Esophagus muscularis mucosa (tissue), 4 donors: ENCODE measurements around the gene GNG7. TPM values are rescaled to one million over a fixed set of nuclear protein-coding genes. Genes with fewer than 3 reads are reported as not detected.

Experiments
- DNase-seq: peaks from one replicate; pipeline ENCODE4 v3.0.0-alpha.2; 2017; ENCODE audit errors: extremely low spot score
- H3K27ac ChIP-seq, 4 donors: fragments of 200-600 bp; sonication (generic); replicated peaks in 1 of 4; 1 replicate in 3 of 4; 2 replicates in 1 of 4; pipeline ENCODE4 v1.5.1; 2016 to 2019; ENCODE audit warnings: mild to moderate bottlenecking in 1 of 4
- H3K27me3 ChIP-seq, 4 donors: fragments of 200-600 bp; sonication (generic); one replicate each; pipeline versions ENCODE4 v1.5.1 to v1.6.0; 2016 to 2019
- H3K36me3 ChIP-seq, 4 donors: fragments of 200-600 bp; sonication (generic); one replicate each; pipeline ENCODE4 v1.5.1; 2016 to 2019
- H3K4me1 ChIP-seq, 4 donors: fragments of 200-600 bp; sonication (generic); one replicate each; pipeline ENCODE4 v1.5.1; 2016 to 2019
- H3K4me3 ChIP-seq, 4 donors: fragments of 200-600 bp; sonication (generic); 1 replicate in 2 of 4; 2 replicates in 2 of 4; pipeline ENCODE4 v1.5.1; 2016 to 2019; ENCODE audit warnings: mild to moderate bottlenecking in 4 of 4, moderate library complexity in 1 of 4
- H3K9me3 ChIP-seq, 4 donors: fragments of 200-600 bp; sonication (generic); 1 replicate in 3 of 4; 2 replicates in 1 of 4; pipeline ENCODE4 v1.5.1; 2016 to 2019
- CTCF ChIP-seq, 3 experiments: fragments of 200-600 bp in 2 of 3; fragments of 450-650 bp in 1 of 3; sonication (generic) in 2 of 3; IDR thresholded peaks; one replicate each; pipeline ENCODE4 v1.5.1; 2017 to 2019; ENCODE audit warnings: antibody characterized with exemption in 3 of 3, mild to moderate bottlenecking in 2 of 3, moderate library complexity in 1 of 3
- EP300 ChIP-seq: sonication (generic); formaldehyde crosslinking; IDR thresholded peaks from one replicate; pipeline ENCODE4 v1.6.1; 2017; ENCODE audit warnings: antibody characterized with exemption
- POLR2A ChIP-seq: fragments of 450-650 bp; IDR thresholded peaks from one replicate; pipeline ENCODE4 v1.6.1; 2017; ENCODE audit warnings: antibody characterized with exemption, moderate library complexity, mild to moderate bottlenecking, low read depth
- POLR2AphosphoS5 ChIP-seq, 2 donors: sonication (generic); formaldehyde crosslinking; IDR thresholded peaks; one replicate each; pipeline ENCODE4 v1.6.1; 2017; ENCODE audit warnings: antibody characterized with exemption in 2 of 2
- WGBS: methylation state at CpG from one replicate; pipeline ENCODE4 v1.1.5; 2018; 5-methylcytosine and 5-hydroxymethylcytosine counted together
- intact Hi-C: fragments of 100-400 bp; cut with DNase I; formaldehyde crosslinking; loops from one replicate; pipeline ENCODE4 v1.15.1; 2023
- total RNA-seq, 4 donors: library from RNA; depleted of rRNA; stranded (reverse); fragments of >200 nt; gene quantifications; one replicate each; pipeline versions ENCODE4 v1.1.0 to v1.2.1, GENCODE V29; 2016

The GNG7 gene
- total RNA-seq, 4 donors from 2014 or later, result 6.3 to 18.8 (median 13.0) TPM

GRCh38 chr19:2723747-2724146 is 21.3 kb upstream of the GNG7 start:
- TF ChIP-seq EP300, result no peak
- TF ChIP-seq CTCF (IDR thresholded peaks at IDR 0.05), result no peak
- no peak for TF ChIP-seq POLR2A
- TF ChIP-seq POLR2AphosphoS5 (IDR thresholded peaks at IDR 0.05), result no peak
- Histone ChIP-seq H3K36me3 (no peaks in the 10 kb centered on the region), H3K27me3 (peaks cover 0 to 86% (median 12%) of the 10 kb centered on the region in 4 donors), H3K27ac (peak overlapping the region; percentile 78 to 85 (median 81)), H3K4me1 (peaks cover 28 to 46% (median 45%) of the 10 kb centered on the region in 4 donors), H3K9me3 (no peaks in the 10 kb centered on the region), H3K4me3 (no peak overlapping the region)
- intact Hi-C loops, result no loop called here
- no peak for DNase-seq
- WGBS, result 69% methylated on average over 5 of the region's 14 CpGs

- peak overlapping the region in 1 of 4 donors; percentile 30 for H3K4me3 ChIP-seq
- TF ChIP-seq CTCF (IDR thresholded peaks at IDR 0.05), result no peak
- no peaks in the 10 kb centered on the region for H3K9me3 ChIP-seq
- no peak for DNase-seq
- H3K27me3 ChIP-seq, result peaks cover 0 to 82% (median 12%) of the 10 kb centered on the region in 4 donors
- WGBS, result 74% methylated on average over 13 of the region's 13 CpGs
- H3K4me1 ChIP-seq, result peaks cover 28 to 46% (median 45%) of the 10 kb centered on the region in 4 donors
- peak overlapping the region; percentile 78 to 85 (median 81) for H3K27ac ChIP-seq
- intact Hi-C loops, result no loop called here
- no peaks in the 10 kb centered on the region for H3K36me3 ChIP-seq
Measured at GRCh38 chr19:2723345-2723715, 20.8 kb upstream of the GNG7 start.

- 60% methylated on average over 11 of the region's 28 CpGs for WGBS
- H3K27me3 ChIP-seq, result peaks cover 0 to 81% (median 12%) of the 10 kb centered on the region in 4 donors
- no peak for DNase-seq
- H3K4me1 ChIP-seq, result peaks cover 28 to 46% (median 45%) of the 10 kb centered on the region in 4 donors
- intact Hi-C loops, result no loop called here
- peak overlapping the region in 2 of 4 donors; percentile 30 to 31 for H3K4me3 ChIP-seq
- H3K27ac ChIP-seq, result peak overlapping the region; percentile 78 to 85 (median 81)
- no peaks in the 10 kb centered on the region for H3K9me3 ChIP-seq
- no peak for TF ChIP-seq POLR2A
- peak; percentile 78 to 79 for TF ChIP-seq POLR2AphosphoS5 (IDR thresholded peaks at IDR 0.05)
- H3K36me3 ChIP-seq, result no peaks in the 10 kb centered on the region
Measured at GRCh38 chr19:2722541-2723344, 20.2 kb upstream of the GNG7 start.

- H3K4me3 ChIP-seq, result peak overlapping the region; percentile 58 to 70 (median 64)
- WGBS, result 44% methylated on average over 24 of the region's 39 CpGs
- peaks cover 28 to 46% (median 45%) of the 10 kb centered on the region in 4 donors for H3K4me1 ChIP-seq
- H3K36me3 ChIP-seq, result no peaks in the 10 kb centered on the region
- DNase-seq, result no peak
- no peaks in the 10 kb centered on the region for H3K9me3 ChIP-seq
- peak overlapping the region; percentile 78 to 85 (median 81) for H3K27ac ChIP-seq
- H3K27me3 ChIP-seq, result peaks cover 0 to 72% (median 10%) of the 10 kb centered on the region in 4 donors
- TF ChIP-seq POLR2A (no peak), EP300 (no peak), POLR2AphosphoS5 (IDR thresholded peaks at IDR 0.05) (no peak), CTCF (IDR thresholded peaks at IDR 0.05) (no peak)
- intact Hi-C loops, result no loop called here
Measured at GRCh38 chr19:2721570-2722540, 19.4 kb upstream of the GNG7 start.
